Colonic mucosa (tissue), 4 donors: ENCODE data around the gene CCDC134. TPM values are rescaled to one million over a fixed set of nuclear protein-coding genes. Genes with fewer than 3 reads are reported as not detected.

Experiments used
- DNase-seq: peaks from one replicate; pipeline ENCODE4 v3.0.0-alpha.2; 2020
- H3K27ac ChIP-seq: fragments of 200-600 bp; one replicate; pipeline ENCODE4 v1.8.0; 2021
- H3K27me3 ChIP-seq: fragments of 200-600 bp; one replicate; pipeline ENCODE4 v1.8.0; 2021
- H3K36me3 ChIP-seq: fragments of 200-600 bp; one replicate; pipeline ENCODE4 v1.8.0; 2021
- H3K4me1 ChIP-seq: fragments of 200-600 bp; one replicate; pipeline ENCODE4 v1.8.0; 2021; ENCODE audit warnings: mild to moderate bottlenecking
- H3K4me3 ChIP-seq: fragments of 200-600 bp; one replicate; pipeline ENCODE4 v1.8.0; 2021
- H3K9ac ChIP-seq, 2 donors: one replicate each; pipeline ENCODE4 v1.7.0; 2013; ENCODE audit warnings: control low read depth in 2 of 2, low read depth in 2 of 2, low read length in 2 of 2
- H3K9me3 ChIP-seq: fragments of 200-600 bp; one replicate; pipeline ENCODE4 v1.8.0; 2021
- CTCF ChIP-seq: fragments of 200-600 bp; IDR thresholded peaks from one replicate; pipeline ENCODE4 v1.8.0; 2022; ENCODE audit warnings: antibody characterized with exemption, mild to moderate bottlenecking
- intact Hi-C: fragments of 100-400 bp; cut with DNase I; formaldehyde crosslinking; loops from one replicate; pipeline ENCODE4 v1.14.1; 2022
- total RNA-seq, 2 donors: library from RNA; stranded (reverse); fragmentation: NEBNext Ultra II Directional in 1 of 2; extraction: Animal tissue kit (Norgen Biotek cat#: 25700) in 1 of 2; gene quantifications; one replicate each; pipeline ENCODE4 v1.2.1, GENCODE V29; 2021
- donor health status: healthy.
- donor health status: DM: no; HTN: no; CAD: no.
- donor health status: DM: no; HTN: no; CAD: no.

The CCDC134 gene
- total RNA-seq, 2 donors from 2014 or later = 9.3 to 18.8 TPM

- no peaks in the 10 kb centered on the region for H3K27me3 ChIP-seq
- DNase-seq = peak; percentile 31
- intact Hi-C loops = no loop called here
These were observed 37.3 kb upstream of the CCDC134 start for GRCh38 chr22:41762980-41763779.

GRCh38 chr22:41766476-41766875 lies 34.0 kb upstream of the CCDC134 start:
- Histone ChIP-seq H3K36me3 (no peaks in the 10 kb centered on the region), H3K9me3 (no peaks in the 10 kb centered on the region), H3K4me1 (no peaks in the 10 kb centered on the region), H3K4me3 (no peak overlapping the region), H3K9ac (no peak overlapping the region), H3K27ac (no peak overlapping the region), H3K27me3 (no peaks in the 10 kb centered on the region)
- no peak for DNase-seq
- TF ChIP-seq CTCF = no peak
- intact Hi-C loops = no loop called here

More at GRCh38 chr22:41762980-41763779, 37.3 kb upstream of the CCDC134 start:
- no peak for TF ChIP-seq CTCF
- Histone ChIP-seq H3K4me1 (no peaks in the 10 kb centered on the region), H3K9me3 (no peaks in the 10 kb centered on the region), H3K36me3 (no peaks in the 10 kb centered on the region), H3K27ac (no peak overlapping the region), H3K9ac (no peak overlapping the region), H3K4me3 (no peak overlapping the region)

- H3K27ac ChIP-seq = no peak overlapping the region
- TF ChIP-seq CTCF = no peak
- H3K36me3 ChIP-seq = no peaks in the 10 kb centered on the region
- no peak overlapping the region for H3K4me3 ChIP-seq
- no peak overlapping the region for H3K9ac ChIP-seq
- H3K4me1 ChIP-seq = no peaks in the 10 kb centered on the region
- H3K27me3 ChIP-seq = no peaks in the 10 kb centered on the region
- intact Hi-C loops = no loop called here
- no peaks in the 10 kb centered on the region for H3K9me3 ChIP-seq
- DNase-seq = no peak
These were observed 32.0 kb upstream of the CCDC134 start for GRCh38 chr22:41768430-41768829.

- no peak overlapping the region for H3K4me3 ChIP-seq
- no peak overlapping the region for H3K27ac ChIP-seq
- H3K36me3 ChIP-seq = no peaks in the 10 kb centered on the region
- H3K27me3 ChIP-seq = no peaks in the 10 kb centered on the region
- DNase-seq = no peak
- no peak for TF ChIP-seq CTCF
- H3K4me1 ChIP-seq = no peaks in the 10 kb centered on the region
- no peak overlapping the region for H3K9ac ChIP-seq
- H3K9me3 ChIP-seq = no peaks in the 10 kb centered on the region
- intact Hi-C loops = no loop called here
These were observed 29.6 kb upstream of the CCDC134 start for GRCh38 chr22:41770715-41771468.

GRCh38 chr22:41772198-41772597 lies 28.3 kb upstream of the CCDC134 start:
- H3K9me3 ChIP-seq = no peaks in the 10 kb centered on the region
- no peak for TF ChIP-seq CTCF
- H3K27me3 ChIP-seq = no peaks in the 10 kb centered on the region
- intact Hi-C loops = no loop called here
- H3K4me1 ChIP-seq = no peaks in the 10 kb centered on the region
- H3K9ac ChIP-seq = no peak overlapping the region
- H3K4me3 ChIP-seq = no peak overlapping the region
- no peak for DNase-seq
- H3K27ac ChIP-seq = no peak overlapping the region
- H3K36me3 ChIP-seq = no peaks in the 10 kb centered on the region
